DND-41 (cell line): ENCODE results near the gene CCNY.

Experiments used
- ATAC-seq: fragments of 200-7000 bp; cut with Tn5 transposase; 3 replicates; pipeline ENCODE4 v1.9.1; 2021; ENCODE audit warnings: low read depth; ENCODE audit not compliant: insufficient read depth
- DNase-seq: peaks from one replicate; pipeline ENCODE4 v3.0.0-alpha.2; 2020
- H2AFZ ChIP-seq: 2 replicates; pipeline ENCODE4 v1.6.0; 2012; ENCODE audit warnings: low read depth, low read length
- H3K27ac ChIP-seq: 2 replicates; pipeline ENCODE4 v1.5.1; 2012; ENCODE audit warnings: low read length, inconsistent platforms
- H3K27me3 ChIP-seq: fragments of 200-600 bp; sonication (generic); 2 replicates; pipeline ENCODE4 v1.6.0; 2012; ENCODE audit warnings: low read length, mild to moderate bottlenecking, inconsistent platforms; ENCODE audit not compliant: insufficient read depth, poor library complexity
- H3K36me3 ChIP-seq: 2 replicates; pipeline ENCODE4 v1.5.1; 2012; ENCODE audit warnings: low read length, inconsistent platforms; ENCODE audit not compliant: insufficient read depth
- H3K4me1 ChIP-seq: 2 replicates; pipeline ENCODE4 v1.5.1; 2012; ENCODE audit warnings: mild to moderate bottlenecking, low read length; ENCODE audit not compliant: insufficient read depth
- H3K4me2 ChIP-seq: 2 replicates; pipeline ENCODE4 v1.6.0; 2012; ENCODE audit warnings: mild to moderate bottlenecking, moderate library complexity, low read length, inconsistent platforms; ENCODE audit not compliant: insufficient read depth
- H3K4me3 ChIP-seq, 2 experiments: fragments of 200-600 bp in 1 of 2; shearing (Covaris generic) in 1 of 2; 2 replicates each; pipeline ENCODE4 v1.5.1; 2012 to 2016; ENCODE audit warnings: inconsistent platforms in 2 of 2, low read length in 2 of 2, mild to moderate bottlenecking in 2 of 2, low read depth in 1 of 2, moderate library complexity in 1 of 2
- H3K79me2 ChIP-seq: 2 replicates; pipeline ENCODE4 v1.6.0; 2012; ENCODE audit warnings: low read length, inconsistent platforms; ENCODE audit not compliant: insufficient read depth
- H3K9ac ChIP-seq: 2 replicates; pipeline ENCODE4 v1.6.0; 2012; ENCODE audit warnings: low read depth, mild to moderate bottlenecking, inconsistent platforms, low read length, moderate library complexity
- H3K9me3 ChIP-seq: 2 replicates; pipeline ENCODE4 v1.5.1; 2012; ENCODE audit warnings: low read length, moderate library complexity, mild to moderate bottlenecking, inconsistent platforms; ENCODE audit not compliant: insufficient read depth, severe bottlenecking
- H4K20me1 ChIP-seq: 2 replicates; pipeline ENCODE4 v1.6.0; 2012; ENCODE audit warnings: low read length; ENCODE audit not compliant: insufficient read depth
- EZH2 ChIP-seq: IDR thresholded peaks from 3 replicates; pipeline ENCODE4 v1.6.1; 2012; ENCODE audit warnings: borderline replicate concordance, low read depth, mild to moderate bottlenecking, moderate library complexity, low read length, inconsistent platforms; ENCODE audit not compliant: severe bottlenecking
- TF ChIP-seq, protein P1 (sequence below): IDR thresholded peaks from 2 replicates; pipeline ENCODE4 v1.5.1; 2012; ENCODE audit warnings: borderline replicate concordance, low read length, moderate library complexity, mild to moderate bottlenecking; ENCODE audit not compliant: poor library complexity, severe bottlenecking; ENCODE audit errors: extremely low read depth

Gene CCNY

GRCh38 chr10:35365994-35366393 is 29.7 kb downstream of the CCNY start:
- no peak for TF ChIP-seq EZH2
- TF ChIP-seq, protein P1, sequence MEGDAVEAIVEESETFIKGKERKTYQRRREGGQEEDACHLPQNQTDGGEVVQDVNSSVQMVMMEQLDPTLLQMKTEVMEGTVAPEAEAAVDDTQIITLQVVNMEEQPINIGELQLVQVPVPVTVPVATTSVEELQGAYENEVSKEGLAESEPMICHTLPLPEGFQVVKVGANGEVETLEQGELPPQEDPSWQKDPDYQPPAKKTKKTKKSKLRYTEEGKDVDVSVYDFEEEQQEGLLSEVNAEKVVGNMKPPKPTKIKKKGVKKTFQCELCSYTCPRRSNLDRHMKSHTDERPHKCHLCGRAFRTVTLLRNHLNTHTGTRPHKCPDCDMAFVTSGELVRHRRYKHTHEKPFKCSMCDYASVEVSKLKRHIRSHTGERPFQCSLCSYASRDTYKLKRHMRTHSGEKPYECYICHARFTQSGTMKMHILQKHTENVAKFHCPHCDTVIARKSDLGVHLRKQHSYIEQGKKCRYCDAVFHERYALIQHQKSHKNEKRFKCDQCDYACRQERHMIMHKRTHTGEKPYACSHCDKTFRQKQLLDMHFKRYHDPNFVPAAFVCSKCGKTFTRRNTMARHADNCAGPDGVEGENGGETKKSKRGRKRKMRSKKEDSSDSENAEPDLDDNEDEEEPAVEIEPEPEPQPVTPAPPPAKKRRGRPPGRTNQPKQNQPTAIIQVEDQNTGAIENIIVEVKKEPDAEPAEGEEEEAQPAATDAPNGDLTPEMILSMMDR = no peak
- no peak overlapping the region for H3K9ac ChIP-seq
- no peaks in the 10 kb centered on the region for H3K27me3 ChIP-seq
- no peak overlapping the region for H2AFZ ChIP-seq
- no peak for DNase-seq
- H3K4me2 ChIP-seq = no peak overlapping the region
- H3K36me3 ChIP-seq = no peaks in the 10 kb centered on the region
- ATAC-seq = no peak
- H3K79me2 ChIP-seq = peaks cover 90% of the 10 kb centered on the region
- H3K27ac ChIP-seq = no peak overlapping the region
- no peaks in the 10 kb centered on the region for H3K9me3 ChIP-seq
- peaks cover 14% of the 10 kb centered on the region for H3K4me1 ChIP-seq
- H3K4me3 ChIP-seq = no peak overlapping the region
- peaks cover 66% of the 10 kb centered on the region for H4K20me1 ChIP-seq

GRCh38 chr10:35367107-35367859 is 31.0 kb downstream of the CCNY start:
- Histone ChIP-seq H2AFZ (no peak overlapping the region), H3K9ac (no peak overlapping the region), H3K36me3 (no peaks in the 10 kb centered on the region), H3K4me3 (no peak overlapping the region), H3K9me3 (no peaks in the 10 kb centered on the region), H3K4me2 (no peak overlapping the region), H3K27me3 (no peaks in the 10 kb centered on the region), H3K27ac (no peak overlapping the region), H3K79me2 (peaks cover 90% of the 10 kb centered on the region), H3K4me1 (peaks cover 14% of the 10 kb centered on the region), H4K20me1 (peaks cover 76% of the 10 kb centered on the region)
- DNase-seq (no peak), ATAC-seq (no peak)
- TF ChIP-seq, protein P1 = no peak

DNA sequence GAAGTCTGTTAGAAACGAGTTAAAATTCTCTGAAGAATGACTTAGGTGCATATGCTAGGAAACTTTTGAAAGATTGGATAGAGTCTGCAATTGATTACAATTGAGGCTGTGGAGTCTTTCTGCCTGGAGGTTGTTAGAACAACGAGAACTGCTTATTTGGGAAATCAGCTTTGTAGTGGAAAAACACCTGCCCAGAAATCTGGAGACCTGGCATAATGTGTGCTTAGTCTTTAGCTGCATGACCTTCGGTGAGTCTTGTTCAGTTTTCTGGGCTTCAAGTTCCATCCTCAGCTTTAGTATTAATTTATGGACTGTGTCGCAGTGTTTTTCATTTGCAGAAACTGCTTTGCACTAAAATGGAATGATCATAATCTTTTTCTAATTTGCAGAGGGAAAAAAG is 31.7 kb downstream of the CCNY start:
- Histone ChIP-seq H3K79me2 (peaks cover 95% of the 10 kb centered on the region), H3K4me3 (no peak overlapping the region), H3K27ac (no peak overlapping the region), H4K20me1 (peaks cover 75% of the 10 kb centered on the region), H3K4me2 (no peak overlapping the region), H3K4me1 (peaks cover 14% of the 10 kb centered on the region), H3K9me3 (no peaks in the 10 kb centered on the region), H3K9ac (no peak overlapping the region), H3K27me3 (no peaks in the 10 kb centered on the region), H2AFZ (no peak overlapping the region), H3K36me3 (no peaks in the 10 kb centered on the region)
- DNase-seq (no peak), ATAC-seq (no peak)
- TF ChIP-seq EZH2 = no peak
- TF ChIP-seq, protein P1 = no peak
